ENCODE measurements around the gene CECR2.

The CECR2 gene

DNA sequence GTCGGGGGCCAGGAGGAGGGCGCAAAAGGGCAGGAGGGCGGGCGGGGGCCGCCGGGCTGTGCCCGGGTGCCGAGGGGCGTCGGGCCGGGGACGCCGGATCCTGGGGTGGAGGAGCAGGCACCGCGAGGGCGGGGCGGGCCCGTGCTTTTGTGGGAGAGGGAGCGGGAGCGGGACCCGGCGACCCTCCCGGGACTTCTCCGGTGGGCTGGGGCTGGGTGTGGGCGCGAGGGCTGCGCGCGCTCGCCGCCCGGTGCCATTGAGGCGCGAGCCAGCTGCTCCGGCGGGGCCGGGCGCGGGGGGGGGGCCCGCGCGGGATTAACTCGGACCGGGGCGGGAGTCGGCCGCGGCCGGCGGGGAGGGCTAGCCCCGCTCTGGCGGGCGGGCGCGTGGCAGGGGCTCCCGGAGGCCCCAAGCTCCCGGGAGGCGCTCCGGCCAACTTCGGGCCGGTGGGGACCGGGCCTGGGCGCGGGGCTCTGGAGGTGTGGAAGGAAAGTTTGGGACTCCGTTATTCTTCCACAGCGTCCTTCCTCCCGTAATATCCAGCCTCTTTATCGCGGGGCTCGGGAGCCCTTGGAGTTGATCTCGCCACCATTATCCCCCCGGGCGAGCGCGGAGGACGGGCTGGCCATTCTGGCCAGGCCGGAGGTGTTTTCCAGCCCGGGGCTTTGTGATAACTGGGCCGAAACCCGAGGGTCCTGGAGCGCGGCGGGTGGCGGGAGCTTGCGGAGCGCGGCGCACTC is 936 bp downstream of the CECR2 start:
- TF ChIP-seq ARNTL (CRISPR knock-in tag; IDR thresholded peaks at IDR 0.05; ENCODE audit: borderline replicate concordance, low read depth) (no peak), OSR1 (CRISPR knock-in tag; IDR thresholded peaks at IDR 0.05) (no peak), ZFP3 (CRISPR knock-in tag; IDR thresholded peaks at IDR 0.05) (no peak), GLIS3 (CRISPR knock-in tag; IDR thresholded peaks at IDR 0.05) (no peak), ZC3H10 (CRISPR knock-in tag; IDR thresholded peaks at IDR 0.05) (no peak), ZNF565 (CRISPR knock-in tag; conservative IDR thresholded peaks at IDR 0.05; ENCODE audit: low read depth) (no peak), RARB (CRISPR knock-in tag; IDR thresholded peaks at IDR 0.05) (no peak), SNAI2 (CRISPR knock-in tag; IDR thresholded peaks at IDR 0.05) (no peak), ISL1 (CRISPR knock-in tag; IDR thresholded peaks at IDR 0.05) (no peak), TOX (CRISPR knock-in tag; IDR thresholded peaks at IDR 0.05; ENCODE audit: borderline replicate concordance) (no peak)
- TF ChIP-seq, protein P1, sequence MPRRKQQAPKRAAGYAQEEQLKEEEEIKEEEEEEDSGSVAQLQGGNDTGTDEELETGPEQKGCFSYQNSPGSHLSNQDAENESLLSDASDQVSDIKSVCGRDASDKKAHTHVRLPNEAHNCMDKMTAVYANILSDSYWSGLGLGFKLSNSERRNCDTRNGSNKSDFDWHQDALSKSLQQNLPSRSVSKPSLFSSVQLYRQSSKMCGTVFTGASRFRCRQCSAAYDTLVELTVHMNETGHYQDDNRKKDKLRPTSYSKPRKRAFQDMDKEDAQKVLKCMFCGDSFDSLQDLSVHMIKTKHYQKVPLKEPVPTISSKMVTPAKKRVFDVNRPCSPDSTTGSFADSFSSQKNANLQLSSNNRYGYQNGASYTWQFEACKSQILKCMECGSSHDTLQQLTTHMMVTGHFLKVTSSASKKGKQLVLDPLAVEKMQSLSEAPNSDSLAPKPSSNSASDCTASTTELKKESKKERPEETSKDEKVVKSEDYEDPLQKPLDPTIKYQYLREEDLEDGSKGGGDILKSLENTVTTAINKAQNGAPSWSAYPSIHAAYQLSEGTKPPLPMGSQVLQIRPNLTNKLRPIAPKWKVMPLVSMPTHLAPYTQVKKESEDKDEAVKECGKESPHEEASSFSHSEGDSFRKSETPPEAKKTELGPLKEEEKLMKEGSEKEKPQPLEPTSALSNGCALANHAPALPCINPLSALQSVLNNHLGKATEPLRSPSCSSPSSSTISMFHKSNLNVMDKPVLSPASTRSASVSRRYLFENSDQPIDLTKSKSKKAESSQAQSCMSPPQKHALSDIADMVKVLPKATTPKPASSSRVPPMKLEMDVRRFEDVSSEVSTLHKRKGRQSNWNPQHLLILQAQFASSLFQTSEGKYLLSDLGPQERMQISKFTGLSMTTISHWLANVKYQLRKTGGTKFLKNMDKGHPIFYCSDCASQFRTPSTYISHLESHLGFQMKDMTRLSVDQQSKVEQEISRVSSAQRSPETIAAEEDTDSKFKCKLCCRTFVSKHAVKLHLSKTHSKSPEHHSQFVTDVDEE (CRISPR knock-in tag; IDR thresholded peaks at IDR 0.05): no peak
- TF ChIP-seq, protein P2, sequence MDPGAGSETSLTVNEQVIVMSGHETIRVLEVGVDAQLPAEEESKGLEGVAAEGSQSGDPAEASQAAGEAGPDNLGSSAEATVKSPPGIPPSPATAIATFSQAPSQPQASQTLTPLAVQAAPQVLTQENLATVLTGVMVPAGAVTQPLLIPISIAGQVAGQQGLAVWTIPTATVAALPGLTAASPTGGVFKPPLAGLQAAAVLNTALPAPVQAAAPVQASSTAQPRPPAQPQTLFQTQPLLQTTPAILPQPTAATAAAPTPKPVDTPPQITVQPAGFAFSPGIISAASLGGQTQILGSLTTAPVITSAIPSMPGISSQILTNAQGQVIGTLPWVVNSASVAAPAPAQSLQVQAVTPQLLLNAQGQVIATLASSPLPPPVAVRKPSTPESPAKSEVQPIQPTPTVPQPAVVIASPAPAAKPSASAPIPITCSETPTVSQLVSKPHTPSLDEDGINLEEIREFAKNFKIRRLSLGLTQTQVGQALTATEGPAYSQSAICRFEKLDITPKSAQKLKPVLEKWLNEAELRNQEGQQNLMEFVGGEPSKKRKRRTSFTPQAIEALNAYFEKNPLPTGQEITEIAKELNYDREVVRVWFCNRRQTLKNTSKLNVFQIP (CRISPR knock-in tag; IDR thresholded peaks at IDR 0.05; ENCODE audit: borderline replicate concordance, low read depth): no peak
- TF ChIP-seq, protein P3, sequence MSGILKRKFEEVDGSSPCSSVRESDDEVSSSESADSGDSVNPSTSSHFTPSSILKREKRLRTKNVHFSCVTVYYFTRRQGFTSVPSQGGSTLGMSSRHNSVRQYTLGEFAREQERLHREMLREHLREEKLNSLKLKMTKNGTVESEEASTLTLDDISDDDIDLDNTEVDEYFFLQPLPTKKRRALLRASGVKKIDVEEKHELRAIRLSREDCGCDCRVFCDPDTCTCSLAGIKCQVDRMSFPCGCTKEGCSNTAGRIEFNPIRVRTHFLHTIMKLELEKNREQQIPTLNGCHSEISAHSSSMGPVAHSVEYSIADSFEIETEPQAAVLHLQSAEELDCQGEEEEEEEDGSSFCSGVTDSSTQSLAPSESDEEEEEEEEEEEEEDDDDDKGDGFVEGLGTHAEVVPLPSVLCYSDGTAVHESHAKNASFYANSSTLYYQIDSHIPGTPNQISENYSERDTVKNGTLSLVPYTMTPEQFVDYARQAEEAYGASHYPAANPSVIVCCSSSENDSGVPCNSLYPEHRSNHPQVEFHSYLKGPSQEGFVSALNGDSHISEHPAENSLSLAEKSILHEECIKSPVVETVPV (CRISPR knock-in tag; IDR thresholded peaks at IDR 0.05): no peak
- ATAC-seq: no peak

DNA sequence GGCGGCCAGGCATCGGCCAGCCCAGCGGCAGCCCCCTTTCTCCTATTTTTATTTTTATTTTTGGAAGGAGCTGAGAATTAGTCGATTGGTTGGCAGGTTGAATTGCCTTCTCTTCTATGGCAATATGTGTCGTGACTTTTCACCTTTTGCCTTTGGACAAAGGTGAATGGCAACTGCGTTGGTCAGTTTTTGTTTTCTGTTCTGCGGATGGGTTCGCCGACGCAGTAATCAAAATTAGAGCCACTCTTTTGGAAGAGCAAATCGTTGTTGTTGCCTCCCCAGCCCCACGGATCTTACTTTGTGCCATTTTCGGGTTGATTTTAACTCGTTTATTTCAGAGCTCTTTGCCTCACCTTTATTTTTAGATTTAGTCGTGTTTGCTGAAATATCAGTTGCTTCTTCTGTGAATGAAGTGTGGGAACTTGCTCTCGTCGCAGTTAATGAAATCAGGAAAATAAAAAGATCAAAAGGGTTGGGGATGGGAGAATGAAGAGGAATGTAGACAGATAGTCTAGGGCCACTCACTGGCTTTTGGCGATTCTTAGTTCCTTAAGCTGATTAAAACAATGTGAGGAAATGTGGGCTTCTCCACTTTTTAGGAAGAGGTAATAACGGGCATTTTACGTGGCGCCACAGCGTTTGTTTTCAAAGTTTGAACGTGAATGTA is 1.6 kb downstream of the CECR2 start:
- TF ChIP-seq ESRRG (CRISPR knock-in tag; IDR thresholded peaks at IDR 0.05): no peak
- TF ChIP-seq, protein P3 (CRISPR knock-in tag; IDR thresholded peaks at IDR 0.05): no peak
- no peak for TF ChIP-seq TOX (CRISPR knock-in tag; IDR thresholded peaks at IDR 0.05; ENCODE audit: borderline replicate concordance)
- TF ChIP-seq ZC3H10 (CRISPR knock-in tag; IDR thresholded peaks at IDR 0.05): no peak
- TF ChIP-seq TCF4 (CRISPR knock-in tag; IDR thresholded peaks at IDR 0.05; ENCODE audit: borderline replicate concordance): no peak
- no peak for TF ChIP-seq ZNF565 (CRISPR knock-in tag; conservative IDR thresholded peaks at IDR 0.05; ENCODE audit: low read depth)
- no peak for TF ChIP-seq OSR1 (CRISPR knock-in tag; IDR thresholded peaks at IDR 0.05)
- no peak for ATAC-seq

DNA sequence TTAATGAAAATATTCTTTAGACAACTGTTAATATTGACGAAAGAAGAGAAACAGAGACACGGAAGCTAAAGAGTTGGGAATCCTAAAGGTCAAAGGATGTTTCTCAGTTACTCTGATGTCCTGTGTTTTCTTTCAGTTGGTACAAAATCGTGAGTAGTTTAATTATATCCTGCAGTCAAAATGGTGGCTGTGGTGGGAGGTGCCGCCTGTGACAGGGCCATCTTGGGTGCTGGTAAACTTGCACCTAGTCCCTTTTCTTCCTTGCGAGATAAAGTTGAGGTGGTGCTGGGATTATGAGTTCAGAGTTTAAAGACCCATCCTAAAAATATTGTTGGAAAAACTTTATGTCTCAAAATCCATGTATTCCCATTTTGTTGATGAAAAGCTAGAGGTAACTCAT is 2.2 kb downstream of the CECR2 start:
- no peak for ATAC-seq
- TF ChIP-seq, protein P4, sequence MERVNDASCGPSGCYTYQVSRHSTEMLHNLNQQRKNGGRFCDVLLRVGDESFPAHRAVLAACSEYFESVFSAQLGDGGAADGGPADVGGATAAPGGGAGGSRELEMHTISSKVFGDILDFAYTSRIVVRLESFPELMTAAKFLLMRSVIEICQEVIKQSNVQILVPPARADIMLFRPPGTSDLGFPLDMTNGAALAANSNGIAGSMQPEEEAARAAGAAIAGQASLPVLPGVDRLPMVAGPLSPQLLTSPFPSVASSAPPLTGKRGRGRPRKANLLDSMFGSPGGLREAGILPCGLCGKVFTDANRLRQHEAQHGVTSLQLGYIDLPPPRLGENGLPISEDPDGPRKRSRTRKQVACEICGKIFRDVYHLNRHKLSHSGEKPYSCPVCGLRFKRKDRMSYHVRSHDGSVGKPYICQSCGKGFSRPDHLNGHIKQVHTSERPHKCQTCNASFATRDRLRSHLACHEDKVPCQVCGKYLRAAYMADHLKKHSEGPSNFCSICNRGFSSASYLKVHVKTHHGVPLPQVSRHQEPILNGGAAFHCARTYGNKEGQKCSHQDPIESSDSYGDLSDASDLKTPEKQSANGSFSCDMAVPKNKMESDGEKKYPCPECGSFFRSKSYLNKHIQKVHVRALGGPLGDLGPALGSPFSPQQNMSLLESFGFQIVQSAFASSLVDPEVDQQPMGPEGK (CRISPR knock-in tag; IDR thresholded peaks at IDR 0.05; ENCODE audit: borderline replicate concordance): no peak
- TF ChIP-seq, protein P5, sequence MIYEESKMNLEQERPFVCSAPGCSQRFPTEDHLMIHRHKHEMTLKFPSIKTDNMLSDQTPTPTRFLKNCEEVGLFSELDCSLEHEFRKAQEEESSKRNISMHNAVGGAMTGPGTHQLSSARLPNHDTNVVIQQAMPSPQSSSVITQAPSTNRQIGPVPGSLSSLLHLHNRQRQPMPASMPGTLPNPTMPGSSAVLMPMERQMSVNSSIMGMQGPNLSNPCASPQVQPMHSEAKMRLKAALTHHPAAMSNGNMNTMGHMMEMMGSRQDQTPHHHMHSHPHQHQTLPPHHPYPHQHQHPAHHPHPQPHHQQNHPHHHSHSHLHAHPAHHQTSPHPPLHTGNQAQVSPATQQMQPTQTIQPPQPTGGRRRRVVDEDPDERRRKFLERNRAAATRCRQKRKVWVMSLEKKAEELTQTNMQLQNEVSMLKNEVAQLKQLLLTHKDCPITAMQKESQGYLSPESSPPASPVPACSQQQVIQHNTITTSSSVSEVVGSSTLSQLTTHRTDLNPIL (CRISPR knock-in tag; IDR thresholded peaks at IDR 0.05; ENCODE audit: low read depth): no peak
- TF ChIP-seq ZNF565 (CRISPR knock-in tag; conservative IDR thresholded peaks at IDR 0.05; ENCODE audit: low read depth) (no peak), ESRRG (CRISPR knock-in tag; IDR thresholded peaks at IDR 0.05) (no peak), ZNF70 (CRISPR knock-in tag; IDR thresholded peaks at IDR 0.05) (no peak), GLIS3 (CRISPR knock-in tag; IDR thresholded peaks at IDR 0.05) (no peak), CSDC2 (CRISPR knock-in tag; IDR thresholded peaks at IDR 0.05) (no peak), PPARA (CRISPR knock-in tag; IDR thresholded peaks at IDR 0.05; ENCODE audit: borderline replicate concordance) (no peak)
- TF ChIP-seq, protein P3 (CRISPR knock-in tag; IDR thresholded peaks at IDR 0.05): no peak
- TF ChIP-seq, protein P2 (CRISPR knock-in tag; IDR thresholded peaks at IDR 0.05; ENCODE audit: borderline replicate concordance, low read depth): no peak

Data from SK-N-SH treated with all-trans-retinoic acid at 6 μM for 48 hours (cell line).